Osteoblast (primary cell): ENCODE measurements around the gene PLA2G4E. TPM values are rescaled to one million over a fixed set of nuclear protein-coding genes. Genes with fewer than 3 reads are reported as not detected.

Source experiments
- DNase-seq: peaks from one replicate; pipeline ENCODE4 v3.0.0; 2011; ENCODE audit warnings: low spot score, mixed read lengths; ENCODE audit not compliant: insufficient read length; ENCODE audit errors: missing footprints
- H2AFZ ChIP-seq: 2 replicates; pipeline ENCODE4 v1.6.0; 2011; ENCODE audit warnings: mild to moderate bottlenecking, low read length
- H3K27ac ChIP-seq: 2 replicates; pipeline ENCODE4 v1.5.1; 2011; ENCODE audit warnings: mild to moderate bottlenecking, low read depth, low read length, moderate library complexity
- H3K27me3 ChIP-seq: 2 replicates; pipeline ENCODE4 v1.6.0; 2012; ENCODE audit warnings: mild to moderate bottlenecking, control low read depth, inconsistent platforms, low read length, moderate library complexity; ENCODE audit not compliant: insufficient read depth
- H3K36me3 ChIP-seq: 2 replicates; pipeline ENCODE4 v1.5.1; 2011; ENCODE audit warnings: mild to moderate bottlenecking, low read length, control low read depth, moderate library complexity; ENCODE audit not compliant: insufficient read depth
- H3K4me1 ChIP-seq: 2 replicates; pipeline ENCODE4 v1.5.1; 2011; ENCODE audit warnings: mild to moderate bottlenecking, low read length, control low read depth, moderate library complexity; ENCODE audit not compliant: insufficient read depth
- H3K4me2 ChIP-seq: 2 replicates; pipeline ENCODE4 v1.6.0; 2011; ENCODE audit warnings: mild to moderate bottlenecking, low read length; ENCODE audit not compliant: insufficient read depth
- H3K4me3 ChIP-seq: fragments of 200-600 bp; sonication (generic); 3 replicates; pipeline ENCODE4 v1.5.1; 2012; ENCODE audit warnings: mild to moderate bottlenecking, low read length, inconsistent platforms; ENCODE audit not compliant: insufficient read depth
- H3K79me2 ChIP-seq: 2 replicates; pipeline ENCODE4 v1.6.0; 2012; ENCODE audit warnings: mild to moderate bottlenecking, low read length, control low read depth, inconsistent platforms; ENCODE audit not compliant: insufficient read depth
- H3K9me3 ChIP-seq: 2 replicates; pipeline ENCODE4 v1.5.1; 2011; ENCODE audit warnings: low read depth, low read length, control low read depth
- H4K20me1 ChIP-seq: 2 replicates; pipeline ENCODE4 v1.6.0; 2012; ENCODE audit warnings: mild to moderate bottlenecking, low read length, control low read depth; ENCODE audit not compliant: insufficient read depth
- CTCF ChIP-seq: IDR thresholded peaks from 2 replicates; pipeline ENCODE4 v1.5.1; 2011; ENCODE audit warnings: mild to moderate bottlenecking, low read depth, low read length, moderate library complexity; ENCODE audit errors: extremely low read depth
- total RNA-seq: library from RNA; depleted of rRNA; stranded (reverse); fragments of >200 nt; gene quantifications from 2 replicates; pipeline ENCODE4 v1.2.3, GENCODE V29; 2012

Gene PLA2G4E
- total RNA-seq, 1 donor, result not detected

- no peak overlapping the region for H3K27ac ChIP-seq
- no peak overlapping the region for H3K4me3 ChIP-seq
- H3K79me2 ChIP-seq, result no peaks in the 10 kb centered on the region
- H4K20me1 ChIP-seq, result no peaks in the 10 kb centered on the region
- H3K9me3 ChIP-seq, result no peaks in the 10 kb centered on the region
- no peaks in the 10 kb centered on the region for H3K36me3 ChIP-seq
- no peak for TF ChIP-seq CTCF
- DNase-seq, result no peak
- peaks cover 35% of the 10 kb centered on the region for H3K27me3 ChIP-seq
- H2AFZ ChIP-seq, result no peak overlapping the region
- no peak overlapping the region for H3K4me2 ChIP-seq
- no peaks in the 10 kb centered on the region for H3K4me1 ChIP-seq
Observed at GRCh38 chr15:42031198-42031915, 10.5 kb upstream of the PLA2G4E start.

- no peaks in the 10 kb centered on the region for H3K79me2 ChIP-seq
- H3K4me3 ChIP-seq, result no peak overlapping the region
- no peak overlapping the region for H3K27ac ChIP-seq
- no peaks in the 10 kb centered on the region for H4K20me1 ChIP-seq
- no peaks in the 10 kb centered on the region for H3K4me1 ChIP-seq
- H3K36me3 ChIP-seq, result no peaks in the 10 kb centered on the region
- no peaks in the 10 kb centered on the region for H3K9me3 ChIP-seq
- TF ChIP-seq CTCF, result no peak
- no peak overlapping the region for H2AFZ ChIP-seq
- H3K4me2 ChIP-seq, result no peak overlapping the region
- peaks cover 41% of the 10 kb centered on the region for H3K27me3 ChIP-seq
- no peak for DNase-seq
Observed at GRCh38 chr15:42027521-42027920, 6.7 kb upstream of the PLA2G4E start.

DNA sequence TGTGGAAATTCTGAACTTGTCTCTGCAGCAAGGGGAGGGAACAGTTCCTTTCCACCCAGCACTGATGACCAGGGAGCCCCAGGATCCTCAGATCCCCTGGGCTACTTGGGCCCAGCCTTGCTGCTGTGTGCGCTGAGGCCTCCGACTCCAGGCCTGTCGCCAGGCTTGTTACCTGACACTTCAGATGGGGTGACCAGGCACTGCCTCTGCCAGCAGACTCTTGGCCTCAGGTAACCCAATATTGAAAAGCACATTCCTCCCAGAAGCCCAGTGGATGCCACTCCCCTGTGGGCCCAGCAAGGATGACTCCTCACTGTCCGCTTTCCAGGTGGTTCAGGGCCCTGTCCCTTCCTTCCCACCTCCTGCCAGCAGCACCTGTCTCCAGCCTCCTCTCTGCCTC lies 3.5 kb upstream of the PLA2G4E start:
- DNase-seq, result no peak
- H3K4me1 ChIP-seq, result no peaks in the 10 kb centered on the region
- H3K4me2 ChIP-seq, result no peak overlapping the region
- no peak overlapping the region for H3K27ac ChIP-seq
- H3K9me3 ChIP-seq, result no peaks in the 10 kb centered on the region
- no peaks in the 10 kb centered on the region for H3K79me2 ChIP-seq
- H3K36me3 ChIP-seq, result no peaks in the 10 kb centered on the region
- TF ChIP-seq CTCF, result no peak
- H3K27me3 ChIP-seq, result peaks cover 26% of the 10 kb centered on the region
- H3K4me3 ChIP-seq, result no peak overlapping the region
- no peak overlapping the region for H2AFZ ChIP-seq
- H4K20me1 ChIP-seq, result no peaks in the 10 kb centered on the region

GRCh38 chr15:42021593-42021992 lies 751 bp upstream of the PLA2G4E start:
- Histone ChIP-seq H3K27ac (no peak overlapping the region), H3K4me2 (no peak overlapping the region), H3K9me3 (no peaks in the 10 kb centered on the region), H2AFZ (no peak overlapping the region), H3K4me3 (no peak overlapping the region), H3K27me3 (peaks cover 19% of the 10 kb centered on the region), H3K36me3 (no peaks in the 10 kb centered on the region), H3K4me1 (no peaks in the 10 kb centered on the region), H4K20me1 (no peaks in the 10 kb centered on the region), H3K79me2 (no peaks in the 10 kb centered on the region)
- no peak for TF ChIP-seq CTCF
- DNase-seq, result no peak
